Measurements from ENCODE around the gene ATP2A3.

GRCh38 chr17:3907483-3908216 is 56.6 kb downstream of the ATP2A3 start:
- TF ChIP-seq CTCF (IDR thresholded peaks at IDR 0.05; ENCODE audit: insufficient read depth, low read depth, low read length) (no peak), EZH2 (IDR thresholded peaks at IDR 0.05; ENCODE audit: insufficient read depth, low read length) (no peak)

All from astrocyte (in vitro differentiated cells and primary cell).